Liver (tissue), 3 donors: ENCODE measurements around the gene TNS3.

Experiments
- RXRA ChIP-seq, 2 donors: IDR thresholded peaks; 2 replicates each; pipeline ENCODE4 v1.6.1; 2017 to 2018; ENCODE audit warnings: antibody characterized with exemption in 2 of 2, mild to moderate bottlenecking in 1 of 2
- YY1 ChIP-seq: IDR thresholded peaks from 2 replicates; pipeline ENCODE4 v1.6.1; 2016; ENCODE audit warnings: antibody characterized with exemption, mild to moderate bottlenecking
- TF ChIP-seq, protein P1 (sequence below): fragments of 150-350 bp; IDR thresholded peaks from 2 replicates; pipeline ENCODE4 v1.5.1; 2017; ENCODE audit warnings: improper control_type of control experiment, low read depth, low read length; ENCODE audit not compliant: missing input control
- TF ChIP-seq, protein P2 (sequence below): IDR thresholded peaks from 2 replicates; pipeline ENCODE4 v1.6.1; 2016; ENCODE audit warnings: antibody characterized with exemption
- donor health status: healthy.
- donor health status: healthy.

DNA sequence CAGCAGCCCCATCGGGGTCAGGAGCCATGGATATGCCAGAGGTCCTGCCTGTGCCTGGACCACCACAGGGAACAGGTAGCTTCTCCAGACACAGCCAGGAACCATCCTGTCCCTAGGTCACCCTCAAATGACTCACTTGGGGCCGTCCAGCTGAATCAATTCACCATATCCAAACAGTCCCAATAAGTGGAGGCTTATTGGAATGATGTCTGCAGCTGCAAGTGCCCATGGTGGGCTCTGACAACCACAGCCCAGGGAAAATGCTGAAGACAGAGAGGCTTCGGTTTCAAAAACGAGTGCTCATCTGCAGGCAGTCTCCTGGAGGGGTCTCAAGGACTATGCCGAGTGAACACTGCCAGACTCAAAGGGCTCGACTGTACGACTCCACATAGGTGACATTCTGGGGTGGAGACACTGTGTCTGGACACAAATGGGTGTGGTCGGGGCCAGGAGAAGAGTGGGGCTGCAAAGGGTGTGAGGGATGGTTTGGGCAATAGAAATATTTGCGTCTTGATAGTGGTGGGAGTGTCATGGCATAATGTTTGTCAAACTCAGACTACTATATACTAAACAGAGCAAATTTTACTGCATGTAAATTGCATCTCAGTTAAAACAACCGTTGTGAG, 204.8 kb downstream of the TNS3 start:
- TF ChIP-seq, protein P1, sequence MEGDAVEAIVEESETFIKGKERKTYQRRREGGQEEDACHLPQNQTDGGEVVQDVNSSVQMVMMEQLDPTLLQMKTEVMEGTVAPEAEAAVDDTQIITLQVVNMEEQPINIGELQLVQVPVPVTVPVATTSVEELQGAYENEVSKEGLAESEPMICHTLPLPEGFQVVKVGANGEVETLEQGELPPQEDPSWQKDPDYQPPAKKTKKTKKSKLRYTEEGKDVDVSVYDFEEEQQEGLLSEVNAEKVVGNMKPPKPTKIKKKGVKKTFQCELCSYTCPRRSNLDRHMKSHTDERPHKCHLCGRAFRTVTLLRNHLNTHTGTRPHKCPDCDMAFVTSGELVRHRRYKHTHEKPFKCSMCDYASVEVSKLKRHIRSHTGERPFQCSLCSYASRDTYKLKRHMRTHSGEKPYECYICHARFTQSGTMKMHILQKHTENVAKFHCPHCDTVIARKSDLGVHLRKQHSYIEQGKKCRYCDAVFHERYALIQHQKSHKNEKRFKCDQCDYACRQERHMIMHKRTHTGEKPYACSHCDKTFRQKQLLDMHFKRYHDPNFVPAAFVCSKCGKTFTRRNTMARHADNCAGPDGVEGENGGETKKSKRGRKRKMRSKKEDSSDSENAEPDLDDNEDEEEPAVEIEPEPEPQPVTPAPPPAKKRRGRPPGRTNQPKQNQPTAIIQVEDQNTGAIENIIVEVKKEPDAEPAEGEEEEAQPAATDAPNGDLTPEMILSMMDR, result no peak
- no peak for TF ChIP-seq RXRA (IDR thresholded peaks at IDR 0.05)
- TF ChIP-seq, protein P2, sequence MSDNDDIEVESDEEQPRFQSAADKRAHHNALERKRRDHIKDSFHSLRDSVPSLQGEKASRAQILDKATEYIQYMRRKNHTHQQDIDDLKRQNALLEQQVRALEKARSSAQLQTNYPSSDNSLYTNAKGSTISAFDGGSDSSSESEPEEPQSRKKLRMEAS, result no peak
- no peak for TF ChIP-seq YY1
